OCI-M2 (cell line): ENCODE results near the gene PARVB.

Experiments used
- DNase-seq: peaks from one replicate; lab custom pipeline; 2025; ENCODE audit not compliant: unreplicated experiment; lab: John Stamatoyannopoulos, UW

Gene PARVB

GRCh38 chr22:44209343-44209742 lies 185.2 kb downstream of the PARVB start:
- DNase-seq = no peak

DNA sequence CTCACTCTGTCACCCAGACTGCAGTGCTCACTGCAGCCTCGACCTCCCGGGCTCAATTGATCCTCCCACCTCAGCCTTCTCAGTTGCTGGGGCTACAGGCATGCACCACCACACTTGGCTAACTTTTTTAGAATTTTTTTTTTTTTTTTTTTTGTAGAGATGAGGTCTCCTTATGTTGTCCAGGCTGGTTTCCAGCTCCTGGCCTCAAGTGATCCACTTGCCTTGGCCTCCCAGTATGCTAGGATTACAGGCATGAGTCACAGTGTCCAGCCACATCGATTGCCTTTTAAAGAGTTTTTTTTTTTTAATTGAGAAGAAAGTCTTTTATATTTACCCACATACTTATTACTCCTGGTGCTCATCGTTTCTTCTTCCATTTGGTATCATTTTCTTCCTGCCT lies 186.6 kb downstream of the PARVB start:
- no peak for DNase-seq

- no peak for DNase-seq
Measured at GRCh38 chr22:44211256-44211945, 187.3 kb downstream of the PARVB start.

DNA sequence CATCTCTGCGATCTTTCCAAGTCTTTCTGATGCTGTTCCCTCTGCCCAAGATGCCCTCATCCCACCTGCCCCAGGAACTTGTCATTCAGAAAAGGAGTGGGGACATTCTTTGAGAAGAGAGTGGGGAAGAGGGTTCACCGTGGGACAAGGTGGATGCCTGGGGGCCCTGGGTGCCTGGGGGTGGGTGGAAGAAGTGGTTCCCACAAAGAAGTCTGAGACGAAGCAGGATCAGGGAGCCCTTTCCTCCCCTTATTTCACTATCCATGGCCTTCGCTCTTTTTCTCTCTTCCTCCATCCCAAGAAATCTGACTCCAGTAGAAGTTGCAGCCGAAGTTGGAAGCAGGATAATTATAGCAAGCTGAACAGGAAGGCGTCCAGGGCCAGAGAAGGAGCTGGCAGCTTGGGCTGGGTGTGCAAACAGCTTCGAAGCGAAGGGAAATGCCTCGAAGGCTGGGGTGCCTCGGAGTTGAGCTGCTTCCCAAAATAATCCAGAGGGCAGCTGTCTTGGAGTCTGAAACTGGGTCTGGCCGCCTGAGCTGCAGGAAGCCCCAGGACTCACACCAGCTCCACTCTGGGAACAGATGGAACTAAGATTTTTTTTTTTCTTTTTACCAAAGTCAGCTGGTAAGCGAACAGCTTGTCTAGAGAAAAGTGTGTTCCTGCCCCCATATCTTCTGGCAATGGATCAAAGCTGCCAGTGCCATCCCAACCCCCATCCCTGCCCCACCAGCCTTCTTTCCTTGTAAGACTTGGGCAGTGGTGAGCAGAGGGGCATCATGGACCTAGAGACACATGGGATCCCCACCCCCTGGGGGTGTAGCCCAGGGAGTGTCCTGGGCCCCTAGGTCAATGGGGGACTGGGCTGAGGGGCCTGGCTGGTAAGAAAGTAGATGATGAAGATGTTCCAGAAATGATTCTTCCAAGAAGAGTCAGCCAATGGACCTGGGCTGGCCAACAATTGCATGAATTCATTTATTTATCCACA lies 188.1 kb downstream of the PARVB start:
- no peak for DNase-seq

- no peak for DNase-seq
Measured at GRCh38 chr22:44212936-44213335, 188.8 kb downstream of the PARVB start.

- no peak for DNase-seq
Measured at GRCh38 chr22:44213489-44214043, 189.5 kb downstream of the PARVB start.

GRCh38 chr22:44214187-44214586 lies 190.1 kb downstream of the PARVB start:
- DNase-seq = no peak

DNA sequence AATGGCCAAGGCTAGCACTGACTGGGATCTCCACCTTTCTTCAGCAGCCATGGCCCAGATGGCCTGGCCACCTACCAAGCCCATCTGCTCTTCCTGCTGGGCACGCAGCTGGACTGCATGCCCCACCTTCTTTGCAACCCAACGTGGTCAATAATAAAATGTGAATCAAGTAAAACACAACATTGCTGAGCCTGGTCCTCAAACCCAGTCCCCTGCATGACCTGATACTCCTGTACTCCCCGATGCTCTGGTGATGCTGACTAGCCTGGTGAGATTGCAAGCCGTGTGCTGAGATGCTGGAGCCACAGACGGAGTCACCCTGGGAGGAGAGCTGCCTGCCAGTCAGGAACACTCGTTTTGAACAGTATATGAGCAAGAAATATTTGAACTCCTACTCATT lies 190.7 kb downstream of the PARVB start:
- no peak for DNase-seq

DNA sequence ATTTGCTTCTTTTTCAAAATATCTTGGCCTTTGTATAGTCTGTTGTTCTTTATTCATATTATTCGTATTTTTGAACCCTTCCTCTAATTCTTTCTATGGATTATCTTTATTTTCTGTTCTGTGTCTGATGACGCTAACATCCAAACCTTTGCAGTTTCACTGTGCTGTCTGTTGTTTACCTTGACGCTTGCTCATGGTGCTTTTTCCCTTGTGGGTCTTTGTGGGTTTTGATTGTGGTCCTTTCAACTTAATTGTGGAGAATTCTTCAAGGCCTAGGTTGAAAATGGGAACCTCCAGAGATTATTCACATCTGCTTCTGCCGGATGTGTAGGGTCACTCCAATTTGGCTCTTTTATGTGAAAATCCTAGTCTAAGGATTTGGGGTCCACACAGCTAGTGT lies 191.2 kb downstream of the PARVB start:
- DNase-seq = no peak

DNA sequence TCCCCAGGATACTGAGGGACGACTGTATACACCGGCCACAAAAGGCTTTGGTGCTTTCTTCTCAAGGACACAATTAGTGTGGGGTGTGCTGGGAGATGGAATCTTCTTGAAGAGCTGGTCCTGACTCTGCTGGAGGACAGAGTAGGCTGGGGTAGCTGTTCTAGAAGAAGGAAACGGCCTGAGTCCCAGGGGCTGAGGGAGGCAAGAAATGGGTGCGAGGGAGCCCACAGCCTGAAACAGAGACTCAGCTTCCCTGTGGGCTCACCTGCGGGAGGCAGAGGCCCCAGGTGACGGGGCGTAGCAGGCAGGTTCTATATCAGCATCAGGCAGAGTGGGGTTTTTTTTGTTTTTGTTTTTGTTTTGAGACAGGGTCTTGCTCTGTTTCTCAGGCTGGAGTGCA lies 193.2 kb downstream of the PARVB start:
- DNase-seq = no peak

GRCh38 chr22:44218071-44218470 lies 194.0 kb downstream of the PARVB start:
- DNase-seq = no peak

DNA sequence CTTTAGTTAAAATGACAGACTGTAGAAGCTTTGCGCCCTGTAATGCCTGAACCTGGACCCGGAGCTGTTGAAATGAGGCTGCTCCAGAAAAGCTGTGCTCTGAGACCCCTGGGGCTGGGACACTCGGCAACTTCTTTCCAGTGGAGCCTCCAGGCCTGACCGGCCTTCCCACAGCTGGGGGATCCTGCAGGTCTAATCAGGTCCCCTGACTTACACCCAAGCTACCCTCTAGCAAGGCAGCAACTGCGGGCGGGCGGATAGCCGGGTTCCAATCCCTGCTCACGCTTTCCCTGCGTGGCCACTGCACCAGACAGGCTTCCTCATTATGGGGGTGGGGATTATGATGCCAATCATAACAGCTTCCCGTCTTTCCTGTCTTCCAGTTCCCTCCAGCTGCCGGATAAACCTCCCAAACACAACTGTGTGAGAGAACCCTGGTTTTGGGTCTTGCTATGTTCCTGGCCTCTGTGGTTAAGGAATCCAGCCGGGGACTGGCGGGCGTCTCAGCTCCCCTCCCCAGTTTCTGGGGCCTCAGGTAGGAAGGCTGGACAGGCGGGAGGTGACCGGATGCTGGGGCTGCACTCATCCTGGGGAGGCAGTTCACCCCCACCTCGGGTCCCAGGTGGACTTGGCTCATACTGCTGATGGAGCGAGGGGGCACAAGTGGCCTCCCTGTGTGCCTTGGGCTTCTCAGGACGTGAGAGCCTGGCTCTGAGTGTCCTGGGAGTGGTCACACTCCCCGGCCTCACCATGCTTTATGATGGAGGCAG lies 195.2 kb downstream of the PARVB start:
- no peak for DNase-seq

DNA sequence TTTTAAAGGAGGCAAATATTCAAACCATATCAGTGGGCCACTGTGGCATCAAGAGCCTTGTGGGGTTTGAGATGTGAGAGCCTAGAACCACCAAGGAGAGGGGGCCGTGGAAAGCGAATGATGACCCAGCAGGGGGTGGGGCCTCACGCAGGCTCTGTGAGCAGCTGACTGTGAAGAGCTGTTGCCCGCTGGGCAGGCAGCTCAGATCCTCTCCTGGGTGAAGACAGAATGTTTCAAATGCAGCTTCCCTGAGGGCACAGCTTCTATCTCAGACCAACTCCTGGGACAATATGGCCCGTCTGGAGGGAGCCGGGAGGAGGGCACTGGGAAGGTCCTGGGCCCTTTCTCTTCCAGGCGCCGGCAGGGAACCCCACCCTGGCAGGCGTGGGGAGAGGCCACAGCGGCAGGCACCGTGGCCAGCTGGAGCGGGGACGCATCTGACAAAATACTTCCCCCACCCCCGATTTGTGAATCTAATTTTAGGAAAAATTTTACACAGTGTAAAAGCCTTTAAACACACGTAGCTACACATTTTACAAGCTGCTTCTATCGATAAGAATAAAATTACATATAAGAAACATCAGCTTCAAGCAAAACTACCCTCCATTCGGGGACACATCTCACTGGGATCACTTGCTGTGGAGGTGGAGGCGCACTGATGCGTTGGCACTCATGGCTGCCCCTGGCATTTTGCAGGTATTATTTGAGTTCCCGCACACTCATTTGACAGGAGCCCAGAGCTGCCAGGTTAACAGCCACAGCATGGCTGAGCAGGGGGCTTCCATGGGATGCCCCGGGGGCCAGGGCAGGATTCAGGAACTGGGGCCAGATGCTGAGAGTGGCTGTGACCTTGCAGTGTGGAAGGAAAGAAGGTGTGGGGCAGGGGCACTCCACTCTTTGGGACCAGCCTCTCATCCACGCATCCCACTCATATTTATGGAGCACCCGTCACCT lies 196.9 kb downstream of the PARVB start:
- DNase-seq = no peak

- no peak for DNase-seq
Measured at GRCh38 chr22:44221710-44222475, 197.8 kb downstream of the PARVB start.
